Type B pancreatic cell (in vitro differentiated cells): ENCODE results near the gene HOXA4. TPM values are rescaled to one million over a fixed set of nuclear protein-coding genes. Genes with fewer than 3 reads are reported as not detected.

Experiments
- DNase-seq: peaks from one replicate; pipeline ENCODE4 v3.0.0; 2021; ENCODE audit warnings: mixed read lengths; ENCODE audit not compliant: unreplicated experiment; ENCODE audit errors: extremely low spot score
- H3K27ac Mint-ChIP-seq: 2 replicates; pipeline ENCODE4 v1.8.0; 2021; ENCODE audit warnings: mild to moderate bottlenecking, mixed read lengths
- H3K27me3 Mint-ChIP-seq: 2 replicates; pipeline ENCODE4 v1.8.0; 2021; ENCODE audit warnings: mixed read lengths
- H3K36me3 Mint-ChIP-seq: 2 replicates; pipeline ENCODE4 v1.8.0; 2021; ENCODE audit warnings: mixed read lengths
- H3K4me1 Mint-ChIP-seq: one replicate; pipeline ENCODE4 v1.8.0; 2021; ENCODE audit warnings: mixed read lengths; ENCODE audit not compliant: unreplicated experiment
- H3K4me3 Mint-ChIP-seq: 2 replicates; pipeline ENCODE4 v1.8.0; 2021; ENCODE audit warnings: mild to moderate bottlenecking, mixed read lengths
- H3K9me3 Mint-ChIP-seq: 2 replicates; pipeline ENCODE4 v1.8.0; 2021; ENCODE audit warnings: mixed read lengths
- total RNA-seq: library from RNA; stranded (reverse); gene quantifications from 2 replicates; pipeline ENCODE4 v1.2.1, GENCODE V29; 2021; ENCODE audit warnings: low replicate concordance
- TF ChIP-seq, protein P1 (sequence below): fragments of 200-600 bp; sonication (generic); conservative IDR thresholded peaks from 2 replicates; pipeline ENCODE4 v1.5.0; 2021; ENCODE audit warnings: antibody characterized with exemption, mild to moderate bottlenecking

Gene HOXA4
- total RNA-seq, 1 donor from 2014 or later: 28.5 TPM

DNA sequence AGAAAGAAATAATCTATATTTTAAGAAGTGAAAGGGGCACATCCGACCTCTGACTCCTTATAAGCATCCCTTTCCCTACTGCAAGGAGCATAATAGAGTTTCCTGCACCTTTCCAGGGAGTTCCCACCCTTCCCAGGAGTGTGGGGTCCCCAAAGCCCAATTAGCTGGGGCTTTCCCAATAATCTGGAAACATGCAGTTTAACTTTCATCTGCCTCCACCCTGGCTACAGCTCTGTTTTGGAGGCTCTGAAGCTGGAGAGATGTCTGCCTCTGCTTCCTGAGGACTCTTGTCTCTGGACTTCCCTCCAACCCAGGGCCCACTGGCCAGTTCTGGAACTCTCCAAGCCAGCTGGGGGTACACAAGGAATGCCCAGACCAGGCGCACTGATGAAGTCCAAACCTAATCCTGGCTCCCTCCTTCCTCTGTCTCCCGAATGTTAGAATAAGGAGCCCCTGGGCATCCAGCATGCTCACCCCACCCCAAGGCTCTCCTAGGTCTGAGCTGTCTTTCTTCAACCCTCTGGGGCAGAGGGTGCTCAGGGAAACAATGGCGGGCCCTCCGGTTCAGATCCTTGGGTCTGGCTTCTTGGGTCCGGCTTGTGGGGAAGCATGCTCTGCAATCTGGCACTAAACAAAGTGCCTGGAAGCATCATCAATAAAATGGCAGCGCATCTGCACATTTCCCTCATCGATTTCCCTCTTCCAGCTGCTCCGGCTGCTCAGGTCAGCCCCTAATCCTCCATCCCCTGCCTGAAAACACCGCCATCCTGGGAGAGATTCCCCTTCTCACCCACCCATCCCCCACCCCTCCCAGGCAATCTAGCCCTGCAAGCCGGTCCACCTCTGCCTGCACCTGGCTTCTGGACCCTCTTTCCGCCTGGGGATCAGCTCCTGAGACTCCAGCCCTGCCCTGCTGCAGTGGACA lies 13.3 kb downstream of the HOXA4 start:
- peak overlapping the region; percentile 99 for H3K27ac Mint-ChIP-seq
- H3K27me3 Mint-ChIP-seq: peaks cover 31% of the 10 kb centered on the region
- H3K36me3 Mint-ChIP-seq: peaks cover 54% of the 10 kb centered on the region
- TF ChIP-seq, protein P1, sequence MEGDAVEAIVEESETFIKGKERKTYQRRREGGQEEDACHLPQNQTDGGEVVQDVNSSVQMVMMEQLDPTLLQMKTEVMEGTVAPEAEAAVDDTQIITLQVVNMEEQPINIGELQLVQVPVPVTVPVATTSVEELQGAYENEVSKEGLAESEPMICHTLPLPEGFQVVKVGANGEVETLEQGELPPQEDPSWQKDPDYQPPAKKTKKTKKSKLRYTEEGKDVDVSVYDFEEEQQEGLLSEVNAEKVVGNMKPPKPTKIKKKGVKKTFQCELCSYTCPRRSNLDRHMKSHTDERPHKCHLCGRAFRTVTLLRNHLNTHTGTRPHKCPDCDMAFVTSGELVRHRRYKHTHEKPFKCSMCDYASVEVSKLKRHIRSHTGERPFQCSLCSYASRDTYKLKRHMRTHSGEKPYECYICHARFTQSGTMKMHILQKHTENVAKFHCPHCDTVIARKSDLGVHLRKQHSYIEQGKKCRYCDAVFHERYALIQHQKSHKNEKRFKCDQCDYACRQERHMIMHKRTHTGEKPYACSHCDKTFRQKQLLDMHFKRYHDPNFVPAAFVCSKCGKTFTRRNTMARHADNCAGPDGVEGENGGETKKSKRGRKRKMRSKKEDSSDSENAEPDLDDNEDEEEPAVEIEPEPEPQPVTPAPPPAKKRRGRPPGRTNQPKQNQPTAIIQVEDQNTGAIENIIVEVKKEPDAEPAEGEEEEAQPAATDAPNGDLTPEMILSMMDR: no peak
- DNase-seq: peak; percentile 72
- no peaks in the 10 kb centered on the region for H3K9me3 Mint-ChIP-seq
- peaks cover 23% of the 10 kb centered on the region for H3K4me1 Mint-ChIP-seq
- H3K4me3 Mint-ChIP-seq: peak overlapping the region; percentile 91

DNA sequence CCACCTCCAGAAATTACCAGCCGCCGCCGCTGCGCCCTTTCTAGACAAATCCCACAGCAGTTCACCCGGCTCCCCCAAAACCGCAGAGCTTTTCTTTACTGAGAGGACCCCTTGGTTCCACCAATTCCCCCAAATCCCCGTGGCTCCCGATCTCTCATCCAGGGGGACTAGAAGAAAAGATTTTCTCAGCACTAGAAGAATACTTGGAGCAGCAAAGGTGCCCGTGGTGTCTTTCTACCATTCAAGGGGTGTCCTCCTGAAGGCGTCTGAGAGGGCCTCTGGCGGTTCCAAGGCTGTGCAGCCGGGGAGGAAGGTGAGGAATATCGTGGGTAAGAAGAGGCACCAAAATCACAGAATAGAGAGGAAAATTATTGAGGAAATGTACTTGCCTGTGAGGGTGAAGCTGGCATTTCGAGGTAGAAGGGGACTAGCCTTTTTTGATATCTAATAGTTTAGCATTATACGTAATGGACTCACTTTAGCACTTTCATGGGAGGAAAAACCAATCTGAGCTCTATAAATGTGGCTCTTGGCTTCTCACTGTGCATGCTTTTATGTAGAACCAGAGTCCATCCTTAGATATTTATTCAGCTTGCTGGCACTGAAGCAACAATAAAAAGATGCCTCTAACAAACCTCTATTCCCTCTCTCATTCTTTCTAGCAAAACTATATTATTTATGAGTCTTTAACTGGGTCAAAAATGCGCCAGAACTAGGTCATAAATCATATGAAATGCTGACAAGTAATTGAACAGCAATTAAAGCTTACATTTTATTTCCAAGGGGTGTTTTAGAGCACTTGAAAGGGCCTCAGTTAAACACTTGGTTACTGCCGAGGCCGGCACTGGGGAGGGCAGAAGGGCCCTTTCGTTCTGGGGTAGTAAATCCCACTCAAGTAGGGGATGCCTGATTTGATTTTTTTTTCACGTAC lies 14.3 kb downstream of the HOXA4 start:
- no peak for DNase-seq
- Mint-ChIP-seq H3K4me3 (peak overlapping the region; percentile 91), H3K36me3 (peaks cover 55% of the 10 kb centered on the region), H3K9me3 (no peaks in the 10 kb centered on the region), H3K4me1 (peaks cover 29% of the 10 kb centered on the region), H3K27ac (peak overlapping the region; percentile 99), H3K27me3 (peaks cover 40% of the 10 kb centered on the region)
- TF ChIP-seq, protein P1: no peak

DNA sequence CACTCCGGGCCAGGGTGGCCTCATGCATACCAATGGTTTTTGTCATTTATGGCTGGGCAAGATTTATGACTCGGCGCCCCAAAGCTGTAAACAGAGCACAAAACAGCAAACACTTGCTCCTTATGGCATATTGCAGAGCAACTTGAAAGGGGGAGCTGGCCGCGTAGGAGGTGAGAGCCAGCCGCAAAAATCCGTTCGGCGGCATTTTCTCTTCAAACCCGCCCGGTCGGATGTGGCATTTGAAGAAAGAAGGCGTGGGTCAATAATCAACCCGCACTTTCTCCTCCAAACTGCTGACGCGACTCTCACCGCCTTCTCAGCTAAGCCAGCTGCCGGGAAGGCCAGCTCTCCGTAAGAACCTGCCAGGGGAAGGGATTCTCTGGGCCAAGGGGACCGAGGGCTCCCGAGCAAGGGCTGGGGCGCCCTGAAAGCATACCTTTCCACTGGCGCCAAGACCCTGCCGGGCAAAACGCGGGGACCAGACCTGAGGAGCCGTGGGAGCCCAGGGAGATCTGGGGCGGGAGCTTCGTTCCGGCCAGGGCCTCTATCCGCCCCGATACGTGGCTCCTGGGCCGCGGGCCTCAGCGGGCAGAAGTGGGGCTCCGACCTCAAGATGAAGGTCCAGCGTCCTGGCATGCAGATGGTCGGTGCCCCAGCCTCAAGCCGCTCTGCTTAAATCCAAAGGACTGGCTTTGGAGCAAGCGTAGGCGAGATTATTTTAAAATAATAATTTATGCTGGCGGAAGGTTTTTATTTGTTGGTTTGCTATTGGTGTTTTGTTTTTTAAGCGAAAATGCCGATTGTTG lies 15.1 kb downstream of the HOXA4 start:
- H3K9me3 Mint-ChIP-seq: no peaks in the 10 kb centered on the region
- H3K4me1 Mint-ChIP-seq: peaks cover 28% of the 10 kb centered on the region
- H3K36me3 Mint-ChIP-seq: peaks cover 58% of the 10 kb centered on the region
- peak; percentile 73 for DNase-seq
- peak overlapping the region; percentile 91 for H3K4me3 Mint-ChIP-seq
- H3K27me3 Mint-ChIP-seq: peaks cover 47% of the 10 kb centered on the region
- TF ChIP-seq, protein P1: no peak
- peak overlapping the region; percentile 99 for H3K27ac Mint-ChIP-seq

DNA sequence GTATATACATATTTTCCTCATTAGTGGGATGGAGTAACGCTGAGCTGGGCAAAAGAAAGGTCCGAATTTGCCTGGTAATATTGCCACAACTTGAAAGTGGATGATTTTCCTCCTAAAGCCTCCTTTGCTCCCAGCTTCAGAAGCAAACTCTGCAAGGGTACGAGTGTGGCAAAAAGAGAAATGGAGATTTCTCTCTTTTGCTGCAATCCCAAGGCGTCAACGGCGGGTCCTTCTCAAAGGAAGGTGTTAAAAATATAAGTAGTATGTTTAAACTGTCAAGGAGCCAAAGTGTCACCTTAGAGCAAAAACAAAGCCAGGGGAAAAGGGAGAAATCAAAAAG lies 15.7 kb downstream of the HOXA4 start:
- TF ChIP-seq, protein P1: no peak
- peak overlapping the region; percentile 91 for H3K4me3 Mint-ChIP-seq
- peak overlapping the region; percentile 99 for H3K27ac Mint-ChIP-seq
- peaks cover 49% of the 10 kb centered on the region for H3K27me3 Mint-ChIP-seq
- H3K4me1 Mint-ChIP-seq: peaks cover 27% of the 10 kb centered on the region
- H3K36me3 Mint-ChIP-seq: peaks cover 60% of the 10 kb centered on the region
- no peak for DNase-seq
- H3K9me3 Mint-ChIP-seq: no peaks in the 10 kb centered on the region
